OCI-LY7 (cell line): ENCODE measurements around the gene CXCL10. TPM values are rescaled to one million over a fixed set of nuclear protein-coding genes. Genes with fewer than 3 reads are reported as not detected.
A peak's percentile ranks its signal among the peaks of the same experiment; 100 is the strongest.

Source experiments
- BruUV-seq: library from RNA; stranded (reverse); fragments of 400-500 nt; replicated peaks from 2 replicates; lab custom pipeline; 2021; lab: Mats Ljungman, UMichigan
- CTCF ChIA-PET: fragments of 300-600 bp; sonication (Branson Sonifier 250); formaldehyde crosslinking; loops from one replicate; lab custom pipeline; 2022; ENCODE audit warnings: antibody characterized with exemption; ENCODE audit not compliant: unreplicated experiment; lab: Charles Lee
- POLR2A ChIA-PET: fragments of 300-600 bp; sonication (Branson Sonifier 250); formaldehyde crosslinking; loops from one replicate; lab custom pipeline; 2022; ENCODE audit warnings: antibody characterized with exemption; lab: Charles Lee
- DNase-seq: peaks from one replicate; pipeline ENCODE4 v3.0.0-alpha.2; 2015; ENCODE audit warnings: low spot score
- H2AFZ ChIP-seq: fragments of 200-600 bp; sonication (generic), shearing (Covaris generic); 2 replicates; pipeline ENCODE4 v1.6.1; 2014; ENCODE audit warnings: mild to moderate bottlenecking, antibody characterized with exemption, low read length, moderate library complexity
- H3K27ac ChIP-seq: fragments of 200-600 bp; sonication (generic); 2 replicates; pipeline ENCODE4 v1.5.1; 2014; ENCODE audit warnings: mixed run types, low read depth, mild to moderate bottlenecking, moderate library complexity, low read length, inconsistent platforms; ENCODE audit not compliant: poor library complexity, severe bottlenecking
- H3K36me3 ChIP-seq: fragments of 200-600 bp; sonication (generic); 2 replicates; pipeline ENCODE4 v1.6.1; 2014; ENCODE audit warnings: mild to moderate bottlenecking, antibody characterized with exemption, low read length, moderate library complexity, mixed read lengths; ENCODE audit not compliant: insufficient read depth
- H3K4me1 ChIP-seq: fragments of 200-600 bp; sonication (generic); 2 replicates; pipeline ENCODE4 v1.5.1; 2014; ENCODE audit warnings: mild to moderate bottlenecking, low read length; ENCODE audit not compliant: insufficient read depth, poor library complexity, severe bottlenecking
- H3K4me2 ChIP-seq: fragments of 200-600 bp; sonication (generic); 2 replicates; pipeline ENCODE4 v1.6.1; 2014; ENCODE audit warnings: mild to moderate bottlenecking, low read length
- H3K4me3 ChIP-seq: fragments of 200-600 bp; sonication (generic); 2 replicates; pipeline ENCODE4 v1.5.1; 2014; ENCODE audit warnings: mild to moderate bottlenecking, low read depth, low read length; ENCODE audit not compliant: poor library complexity, severe bottlenecking
- H3K79me2 ChIP-seq: fragments of 200-600 bp; sonication (generic); 2 replicates; pipeline ENCODE4 v1.6.1; 2016; ENCODE audit warnings: low read depth, mild to moderate bottlenecking, low read length, moderate library complexity, mixed read lengths; ENCODE audit not compliant: insufficient read depth
- H3K9me2 ChIP-seq: fragments of 200-600 bp; sonication (generic); 2 replicates; pipeline ENCODE4 v1.6.1; 2016; ENCODE audit warnings: mild to moderate bottlenecking, low read length, mixed read lengths; ENCODE audit not compliant: insufficient read depth
- H3K9me3 ChIP-seq: fragments of 200-600 bp; sonication (generic); 2 replicates; pipeline ENCODE4 v1.6.1; 2014; ENCODE audit warnings: mild to moderate bottlenecking, mixed run types, low read length, mixed read lengths
- H4K20me1 ChIP-seq: fragments of 200-600 bp; sonication (generic); 2 replicates; pipeline ENCODE4 v1.6.1; 2014; ENCODE audit warnings: mild to moderate bottlenecking, antibody characterized with exemption, low read length, moderate library complexity, mixed read lengths; ENCODE audit not compliant: insufficient read depth
- EZH2phosphoT487 ChIP-seq: fragments of 200-600 bp; sonication (generic); IDR thresholded peaks from 2 replicates; pipeline ENCODE4 v1.6.1; 2018; ENCODE audit warnings: low read depth, borderline replicate concordance, mild to moderate bottlenecking, mixed run types, antibody characterized with exemption, low read length, moderate library complexity, mixed read lengths
- intact Hi-C: fragments of 100-400 bp; cut with micrococcal nuclease; formaldehyde crosslinking; loops from one replicate; pipeline ENCODE4 v1.10.0; 2022; ENCODE audit not compliant: unreplicated experiment
- total RNA-seq, 2 experiments: library from RNA; depleted of rRNA in 1 of 2; stranded (reverse); fragments of >200 nt in 1 of 2; shearing (Covaris generic) in 1 of 2; gene quantifications; 2 replicates each; pipeline ENCODE4 v1.2.3, GENCODE V29; 2014 to 2022
- TF ChIP-seq, protein P1 (sequence below): fragments of 200-600 bp; sonication (generic); conservative IDR thresholded peaks from 2 replicates; pipeline ENCODE4 v1.5.1; 2014; ENCODE audit warnings: mild to moderate bottlenecking, antibody characterized with exemption, low read length, moderate library complexity, mixed read lengths

The CXCL10 gene
- total RNA-seq, 2 experiments from 2014 or later, result not detected

DNA sequence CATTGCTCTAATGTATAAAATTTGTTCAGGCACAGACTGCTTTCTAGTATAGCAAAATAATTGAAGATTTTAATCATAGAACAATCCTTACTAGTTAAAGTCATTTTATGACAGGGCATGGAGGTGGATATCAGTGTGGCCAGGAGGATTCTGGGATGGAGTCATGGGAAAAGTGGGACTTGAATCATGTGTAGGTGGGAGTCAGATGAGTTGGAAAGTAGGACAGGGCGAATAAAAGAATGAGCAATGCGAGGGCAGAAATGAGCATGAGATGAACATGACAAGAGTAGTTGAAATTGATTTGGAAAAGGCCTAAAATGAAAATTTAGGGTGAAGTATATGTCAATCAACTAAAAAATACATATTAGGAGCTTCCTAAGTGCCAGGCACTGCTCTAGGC, 25.4 kb downstream of the CXCL10 start:
- Histone ChIP-seq H4K20me1 (no peaks in the 10 kb centered on the region), H3K9me3 (no peaks in the 10 kb centered on the region), H3K4me2 (no peak overlapping the region), H3K79me2 (no peaks in the 10 kb centered on the region), H3K4me1 (no peaks in the 10 kb centered on the region), H3K27ac (no peak overlapping the region), H3K4me3 (no peak overlapping the region), H2AFZ (no peak overlapping the region), H3K36me3 (no peaks in the 10 kb centered on the region), H3K9me2 (no peaks in the 10 kb centered on the region)
- no peak for TF ChIP-seq EZH2phosphoT487
- TF ChIP-seq, protein P1, sequence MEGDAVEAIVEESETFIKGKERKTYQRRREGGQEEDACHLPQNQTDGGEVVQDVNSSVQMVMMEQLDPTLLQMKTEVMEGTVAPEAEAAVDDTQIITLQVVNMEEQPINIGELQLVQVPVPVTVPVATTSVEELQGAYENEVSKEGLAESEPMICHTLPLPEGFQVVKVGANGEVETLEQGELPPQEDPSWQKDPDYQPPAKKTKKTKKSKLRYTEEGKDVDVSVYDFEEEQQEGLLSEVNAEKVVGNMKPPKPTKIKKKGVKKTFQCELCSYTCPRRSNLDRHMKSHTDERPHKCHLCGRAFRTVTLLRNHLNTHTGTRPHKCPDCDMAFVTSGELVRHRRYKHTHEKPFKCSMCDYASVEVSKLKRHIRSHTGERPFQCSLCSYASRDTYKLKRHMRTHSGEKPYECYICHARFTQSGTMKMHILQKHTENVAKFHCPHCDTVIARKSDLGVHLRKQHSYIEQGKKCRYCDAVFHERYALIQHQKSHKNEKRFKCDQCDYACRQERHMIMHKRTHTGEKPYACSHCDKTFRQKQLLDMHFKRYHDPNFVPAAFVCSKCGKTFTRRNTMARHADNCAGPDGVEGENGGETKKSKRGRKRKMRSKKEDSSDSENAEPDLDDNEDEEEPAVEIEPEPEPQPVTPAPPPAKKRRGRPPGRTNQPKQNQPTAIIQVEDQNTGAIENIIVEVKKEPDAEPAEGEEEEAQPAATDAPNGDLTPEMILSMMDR, result no peak
- DNase-seq, result no peak
- BruUV-seq, result no TSS peak
- POLR2A ChIA-PET, result no interaction called here
- intact Hi-C loops, result no loop called here
- CTCF ChIA-PET, result no interaction called here

DNA sequence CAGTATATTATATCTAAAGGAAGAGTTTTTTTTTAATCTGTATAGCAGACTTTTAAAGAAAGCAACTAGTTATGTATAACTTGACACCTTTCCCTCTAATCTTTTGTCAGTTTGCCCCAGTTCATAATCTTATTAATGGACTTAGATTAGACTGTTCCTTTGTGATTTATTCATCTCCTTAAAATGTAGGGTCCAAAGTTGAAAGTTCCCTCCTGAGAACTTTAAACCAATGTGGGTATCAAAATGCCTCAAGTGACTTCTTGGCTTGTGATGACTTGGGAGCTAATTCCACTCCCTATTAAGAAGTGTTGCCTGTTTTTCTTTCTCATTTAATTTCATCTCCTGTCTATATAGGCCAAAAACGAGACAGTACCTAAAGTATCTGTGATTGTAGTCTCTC, 26.2 kb downstream of the CXCL10 start:
- no peaks in the 10 kb centered on the region for H3K79me2 ChIP-seq
- DNase-seq, result no peak
- H3K9me2 ChIP-seq, result no peaks in the 10 kb centered on the region
- intact Hi-C loops, result no loop called here
- POLR2A ChIA-PET, result interaction anchor here (1.0 to 1.4 kb wide), 2 partner anchors 13 to 40 kb away, joined by 4 to 5 read pairs; no protein-coding TSS in a partner anchor
- no peaks in the 10 kb centered on the region for H3K4me1 ChIP-seq
- H3K4me2 ChIP-seq, result no peak overlapping the region
- TF ChIP-seq, protein P1, result no peak
- H3K4me3 ChIP-seq, result no peak overlapping the region
- no peaks in the 10 kb centered on the region for H3K9me3 ChIP-seq
- no peak overlapping the region for H2AFZ ChIP-seq
- BruUV-seq, result no TSS peak
- H3K27ac ChIP-seq, result no peak overlapping the region
- no peaks in the 10 kb centered on the region for H3K36me3 ChIP-seq
- no peaks in the 10 kb centered on the region for H4K20me1 ChIP-seq
- CTCF ChIA-PET, result no interaction called here

DNA sequence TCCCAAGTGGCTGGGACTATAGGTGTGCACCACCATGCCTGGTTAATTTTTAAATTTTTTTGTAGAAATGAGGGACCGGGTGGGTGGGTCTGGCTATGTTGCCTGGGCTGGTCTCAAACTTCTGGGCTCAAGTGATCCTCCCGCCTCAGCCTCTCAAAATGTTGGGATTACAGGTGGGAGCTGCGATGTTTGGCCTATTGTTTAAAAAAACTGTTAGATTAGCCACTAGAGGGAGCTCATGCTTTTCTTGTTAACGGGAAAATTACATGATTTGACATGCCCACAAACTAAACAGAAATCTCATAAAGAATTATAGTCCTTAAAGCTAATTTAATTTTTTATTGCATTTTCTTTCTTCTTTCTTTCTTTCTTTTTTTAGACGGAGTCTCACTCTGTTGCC, 27.6 kb downstream of the CXCL10 start:
- CTCF ChIA-PET, result interaction anchor here (0.5 kb wide), 1 partner anchor 507 kb away, joined by 3 read pairs; no protein-coding TSS in a partner anchor
- no peaks in the 10 kb centered on the region for H3K9me3 ChIP-seq
- no peak overlapping the region for H2AFZ ChIP-seq
- H4K20me1 ChIP-seq, result no peaks in the 10 kb centered on the region
- TF ChIP-seq, protein P1, result peak; percentile 75
- no peak for TF ChIP-seq EZH2phosphoT487
- H3K4me1 ChIP-seq, result no peaks in the 10 kb centered on the region
- no peaks in the 10 kb centered on the region for H3K9me2 ChIP-seq
- POLR2A ChIA-PET, result interaction anchor here (0.6 to 1.4 kb wide), 2 partner anchors 11 to 453 kb away, joined by 3 to 4 read pairs; no protein-coding TSS in a partner anchor
- peak; percentile 68 for DNase-seq
- no peak overlapping the region for H3K27ac ChIP-seq
- intact Hi-C loops, result loop anchor here (1.0 kb wide), 1 partner anchor 72 kb away; no protein-coding TSS in a partner anchor
- BruUV-seq, result no TSS peak
- no peaks in the 10 kb centered on the region for H3K36me3 ChIP-seq
- H3K79me2 ChIP-seq, result peaks cover under 1% of the 10 kb centered on the region; the same call in 1 of the 2 replicates
- no peak overlapping the region for H3K4me3 ChIP-seq
- H3K4me2 ChIP-seq, result no peak overlapping the region
